Stimulated activated CD4-positive, alpha-beta T cell treated with anti-CD3 and anti-CD28 coated beads, Interleukin-1b, Interleukin-23, amount 100 ng/mL, for 1 hour (primary cell): Measurements from ENCODE around the gene MTNR1A.

ENCODE experiments used
- DNase-seq, 2 donors: peaks; one replicate each; pipeline ENCODE4 v3.0.0-alpha.2; 2020; ENCODE audit warnings: low read depth in 2 of 2

The MTNR1A gene

DNA sequence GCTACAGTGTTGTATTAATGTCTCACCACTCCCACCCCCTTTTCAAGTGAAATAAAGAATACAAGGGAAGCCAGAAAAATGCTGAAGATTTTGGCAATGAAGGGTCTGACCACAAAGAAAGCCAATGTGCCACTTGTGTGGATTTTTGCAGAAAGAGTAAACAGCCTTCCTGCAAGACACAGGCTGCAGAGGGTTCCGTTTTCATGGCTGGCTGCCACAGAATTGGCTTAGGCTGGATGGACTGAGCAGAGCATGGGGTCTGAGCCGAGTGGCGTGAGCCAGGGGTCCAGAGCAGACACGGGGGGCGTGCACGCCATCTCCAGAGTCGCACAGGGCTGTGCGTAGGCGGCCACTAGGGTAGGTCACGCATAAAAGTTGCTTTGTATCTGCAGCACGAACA, 69.2 kb downstream of the MTNR1A start:
- DNase-seq = no peak

DNA sequence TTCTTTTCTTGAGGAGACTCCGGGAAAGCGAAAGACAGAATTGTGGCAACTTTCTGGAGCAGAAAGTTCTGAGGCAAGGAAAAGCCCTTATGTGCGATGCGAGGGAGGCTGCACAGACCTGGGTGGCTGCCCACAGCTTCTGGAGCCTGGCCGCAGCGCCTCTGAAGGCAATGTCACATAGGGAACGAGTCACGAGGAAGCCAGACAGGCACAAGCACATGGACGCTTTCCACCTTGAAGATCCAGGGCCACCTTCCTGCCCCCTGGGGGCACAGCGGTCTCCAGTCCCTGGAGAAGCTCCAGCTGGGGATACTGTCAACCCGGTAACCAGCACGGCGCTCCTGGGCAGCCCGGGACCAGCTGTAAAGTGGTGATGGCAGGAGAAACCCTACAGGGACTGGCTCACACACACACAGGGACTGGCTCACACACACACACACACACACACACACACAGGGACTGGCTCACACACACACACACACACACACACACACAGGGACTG, 69.8 kb downstream of the MTNR1A start:
- DNase-seq = no peak

DNA sequence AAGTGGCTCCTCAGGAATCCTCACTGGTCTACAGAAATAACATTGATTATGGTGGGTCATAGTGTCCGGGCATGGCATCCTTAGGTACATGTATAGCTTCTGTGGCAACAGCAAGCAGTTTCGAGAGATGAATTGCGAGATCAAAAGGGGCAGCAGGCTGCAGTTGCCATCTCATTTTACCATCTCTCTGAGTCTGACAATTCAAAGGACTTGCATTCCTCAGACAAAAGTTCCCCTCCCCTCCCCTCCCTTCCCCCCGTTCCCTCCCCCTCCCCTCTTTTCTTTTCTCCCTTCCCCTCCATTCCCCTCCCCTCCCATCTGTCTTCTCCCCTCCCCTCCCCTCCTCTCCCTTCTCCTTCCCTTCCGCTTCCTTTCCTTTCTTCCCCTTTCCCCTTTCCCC, 70.2 kb downstream of the MTNR1A start:
- no peak for DNase-seq

DNA sequence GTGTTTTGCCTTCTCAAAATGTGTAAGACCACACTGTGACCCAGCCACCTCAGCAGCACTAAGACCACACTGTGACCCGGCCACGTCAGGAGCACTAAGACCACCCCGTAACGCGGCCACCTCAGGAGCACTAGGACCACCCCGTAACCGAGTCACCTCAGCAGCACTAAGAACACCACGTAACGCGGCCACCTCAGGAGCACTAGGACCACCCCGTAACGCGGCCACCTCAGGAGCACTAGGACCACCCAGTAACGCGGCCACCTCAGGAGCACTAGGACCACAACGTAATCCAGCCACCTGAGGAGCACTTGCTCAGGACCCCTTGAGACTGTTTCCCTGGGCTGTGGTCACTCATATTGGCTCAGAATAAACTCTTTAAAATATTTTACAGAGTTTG, 71.7 kb downstream of the MTNR1A start:
- no peak for DNase-seq
